ENCODE data around the gene CCDC9B.
A peak's percentile ranks its signal among the peaks of the same experiment; 100 is the strongest.

The CCDC9B gene

GRCh38 chr15:40344217-40344616, 3.5 kb upstream of the CCDC9B start:
- DNase-seq = no peak

- DNase-seq = no peak
Measured at GRCh38 chr15:40343512-40343911, 2.8 kb upstream of the CCDC9B start.

- DNase-seq = no peak
Measured at GRCh38 chr15:40342416-40343320, 1.9 kb upstream of the CCDC9B start.

DNA sequence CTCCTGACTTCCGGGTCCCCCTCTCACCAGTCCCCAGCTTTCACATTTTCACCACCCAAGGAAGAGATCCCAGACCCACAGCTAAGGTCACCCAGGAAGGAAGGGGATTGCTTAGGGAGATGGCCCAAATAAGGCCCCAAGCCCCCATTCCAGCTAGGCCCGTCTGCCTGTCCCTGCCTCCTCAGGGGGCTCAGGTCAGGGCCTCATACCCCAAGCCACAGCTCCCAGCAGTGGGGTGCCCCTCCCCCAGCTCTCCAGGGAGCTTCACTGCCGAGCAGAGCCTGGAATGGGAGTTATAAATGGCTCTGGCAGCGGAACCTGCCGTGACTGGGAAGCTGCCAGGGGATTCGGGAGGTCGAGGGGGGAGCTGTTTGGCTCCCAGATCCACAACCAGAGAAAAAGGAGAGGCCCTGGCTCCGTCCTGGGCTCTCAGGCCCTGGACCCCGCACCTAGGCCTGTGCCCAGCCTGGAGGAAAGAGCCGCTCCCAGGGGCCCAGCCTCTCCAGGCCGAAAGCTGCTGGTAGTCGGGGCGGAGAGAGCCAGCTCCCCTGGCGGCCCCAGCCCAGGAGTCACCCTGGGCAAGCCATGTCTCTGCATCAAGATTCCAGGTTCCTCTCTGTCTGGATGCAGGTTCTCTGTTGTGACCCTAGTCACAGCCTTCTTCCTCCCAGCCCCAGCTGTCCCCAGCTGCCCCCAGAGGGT, 550 bp downstream of the CCDC9B start:
- no peak for DNase-seq

DNA sequence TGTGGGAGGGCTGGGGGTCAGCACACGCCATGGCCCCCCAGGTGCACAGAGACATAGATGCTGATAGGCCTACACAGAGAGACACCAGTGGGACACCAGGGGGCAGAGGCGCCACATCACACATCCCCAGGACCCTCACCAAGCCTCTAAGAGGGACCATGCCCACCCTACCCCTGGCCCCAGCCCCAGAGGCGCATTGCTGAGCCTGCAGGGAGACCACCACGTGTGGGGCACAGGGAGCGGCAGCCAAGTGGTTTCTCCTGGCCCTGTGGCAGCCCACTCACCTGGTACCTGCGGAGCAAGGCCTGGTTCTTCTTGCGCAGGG, 1.2 kb downstream of the CCDC9B start:
- no peak for DNase-seq

GRCh38 chr15:40338921-40339620, 1.7 kb downstream of the CCDC9B start:
- DNase-seq = no peak

- DNase-seq = peak; percentile 73
Measured at GRCh38 chr15:40338041-40338657, 2.6 kb downstream of the CCDC9B start.

DNA sequence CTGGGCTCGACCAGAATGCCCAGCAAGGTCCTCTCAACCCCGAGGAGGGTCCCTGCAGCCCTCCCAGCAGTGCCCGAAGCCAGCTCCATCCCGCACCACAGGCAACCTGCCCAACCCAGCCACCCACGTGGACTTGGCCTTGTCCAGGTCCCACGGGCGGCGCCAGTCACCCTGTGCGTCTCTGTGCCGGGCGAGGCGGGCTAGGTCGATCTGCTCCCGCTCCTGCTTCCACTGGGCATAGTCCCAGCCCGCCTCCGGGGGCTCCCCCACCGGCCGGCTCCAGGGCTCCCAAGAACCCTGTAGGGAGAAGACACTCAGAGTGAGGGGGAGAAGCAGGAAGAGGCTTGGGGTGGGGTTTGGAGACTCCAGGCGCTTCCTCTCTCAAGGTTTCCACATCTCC, 3.1 kb downstream of the CCDC9B start:
- no peak for DNase-seq

- DNase-seq = no peak
Measured at GRCh38 chr15:40336744-40337122, 4.0 kb downstream of the CCDC9B start.

- DNase-seq = no peak
Measured at GRCh38 chr15:40335938-40336743, 4.6 kb downstream of the CCDC9B start.

- no peak for DNase-seq
Measured at GRCh38 chr15:40334941-40335795, 5.6 kb downstream of the CCDC9B start.

DNA sequence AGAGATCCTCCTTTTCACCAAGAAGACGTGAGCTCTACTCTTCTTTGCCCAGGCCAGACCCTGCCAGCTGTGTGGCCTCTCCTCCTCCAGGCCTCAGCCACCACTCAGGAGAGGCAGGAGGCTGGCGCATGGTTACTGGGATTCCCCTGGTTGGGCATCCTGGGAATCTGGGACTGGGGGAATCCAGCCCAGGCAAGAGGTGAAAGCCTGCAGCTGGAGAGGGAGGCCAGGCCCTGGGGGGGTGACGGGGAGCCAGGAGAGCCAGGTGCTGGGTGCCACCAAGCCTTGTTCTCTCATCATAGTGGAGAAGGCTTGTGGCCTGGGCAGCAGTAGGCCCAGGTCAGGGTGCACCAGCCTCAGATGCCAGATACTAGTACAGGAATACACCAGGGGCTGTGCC, 6.2 kb downstream of the CCDC9B start:
- DNase-seq = no peak

DNA sequence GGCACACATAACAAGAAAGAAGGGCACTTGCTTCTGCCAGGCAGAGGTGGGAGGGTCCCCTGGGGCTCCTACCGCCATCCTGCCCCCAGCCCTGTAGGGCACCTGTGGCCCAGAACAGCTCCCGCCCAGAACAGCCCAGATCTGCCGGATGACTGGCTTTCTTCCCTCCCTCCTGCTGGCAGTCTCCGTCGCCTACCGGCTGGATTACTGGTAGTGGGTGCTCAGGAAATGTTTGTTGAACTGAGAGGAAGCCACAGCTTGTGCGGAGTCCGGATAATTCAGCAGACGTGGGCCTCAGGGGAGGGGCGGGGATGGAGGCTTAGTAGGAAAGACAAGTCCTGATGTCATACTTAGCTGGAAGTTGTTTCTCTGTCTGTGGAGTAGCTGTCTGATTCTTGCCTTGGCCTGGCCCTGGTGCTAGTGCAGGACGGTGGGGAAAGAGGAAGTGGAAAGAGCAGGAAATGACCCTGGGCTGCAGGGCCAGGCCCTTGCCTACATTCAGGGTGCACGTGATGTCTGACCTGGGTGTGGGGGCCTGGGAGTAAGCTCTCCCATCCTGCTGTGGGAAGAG, 6.7 kb downstream of the CCDC9B start:
- DNase-seq = peak; percentile 86

DNA sequence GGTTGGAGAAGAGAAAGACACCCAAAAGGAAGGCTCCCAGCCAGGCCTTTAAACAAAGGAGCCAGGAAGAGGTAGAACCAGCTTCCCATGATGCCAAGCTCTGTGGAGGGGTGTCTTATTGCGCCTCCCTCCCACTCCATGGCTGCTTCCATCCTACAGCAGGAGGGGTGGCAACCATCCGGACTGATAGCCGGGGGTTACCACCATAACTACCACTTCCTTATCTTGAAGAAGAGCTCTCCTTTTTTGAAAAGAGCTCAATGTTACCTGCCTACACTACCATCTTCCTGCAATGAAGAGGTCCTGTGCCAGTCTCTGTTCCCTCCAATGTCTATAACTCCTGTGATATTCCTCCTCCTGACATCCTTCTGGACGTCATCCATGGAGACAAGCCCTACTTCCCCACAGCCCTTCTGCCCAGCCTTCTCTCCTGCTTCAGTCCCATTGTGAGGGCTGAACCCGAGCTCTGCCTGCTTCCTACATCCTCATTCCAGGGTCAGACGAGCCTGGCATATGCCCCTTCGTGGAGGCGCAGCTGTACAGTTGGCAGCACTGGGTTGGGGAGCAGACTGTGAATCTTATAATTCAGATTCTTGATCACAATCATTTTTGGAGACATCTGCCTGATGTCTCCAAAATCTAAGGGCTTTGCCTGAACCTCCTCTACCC, 8.5 kb downstream of the CCDC9B start:
- no peak for DNase-seq

DNA sequence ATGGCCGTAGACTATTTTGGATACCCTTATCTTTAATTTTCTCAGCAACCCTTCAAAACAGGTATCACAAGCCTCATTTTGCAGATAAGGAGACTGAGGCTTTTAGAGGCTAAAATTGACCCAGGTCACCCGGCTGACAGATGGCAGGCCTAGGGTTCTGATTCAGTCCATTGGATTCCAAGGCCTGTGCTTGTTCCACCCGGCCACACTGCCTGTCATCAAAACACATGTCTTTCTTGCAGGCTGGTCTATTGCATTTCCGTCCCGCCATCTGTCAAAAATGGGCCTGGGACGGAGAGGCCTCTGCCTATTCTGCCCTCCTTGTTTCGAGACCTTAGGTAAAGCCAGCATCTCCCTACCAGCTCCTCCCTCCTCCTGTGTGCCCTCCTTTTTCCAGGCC, 9.1 kb downstream of the CCDC9B start:
- DNase-seq = no peak

DNA sequence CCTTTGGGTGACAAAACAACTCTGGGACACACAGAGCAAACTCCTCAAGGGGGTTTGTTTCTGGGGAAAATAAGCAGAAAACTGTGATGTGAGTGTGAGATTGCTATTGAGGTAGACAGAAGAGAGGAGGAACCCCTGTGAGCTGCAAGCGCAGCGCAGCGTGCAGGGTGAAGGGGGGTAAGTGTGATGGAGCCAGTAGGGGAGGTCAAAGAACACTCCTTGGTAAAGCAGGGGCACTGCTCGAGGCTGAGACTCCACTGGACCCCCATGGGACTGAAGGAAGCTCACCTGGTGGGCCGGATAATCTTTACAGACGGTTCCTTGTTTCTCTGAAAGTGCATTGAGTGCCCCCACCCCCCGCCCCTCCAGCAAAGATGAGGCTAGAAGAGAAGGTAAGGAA, 9.7 kb downstream of the CCDC9B start:
- no peak for DNase-seq

GRCh38 chr15:40330368-40330836, 10.3 kb downstream of the CCDC9B start:
- DNase-seq = no peak

- no peak for DNase-seq
Measured at GRCh38 chr15:40329804-40330203, 10.9 kb downstream of the CCDC9B start.

GRCh38 chr15:40328751-40329150, 12.0 kb downstream of the CCDC9B start:
- no peak for DNase-seq

DNA sequence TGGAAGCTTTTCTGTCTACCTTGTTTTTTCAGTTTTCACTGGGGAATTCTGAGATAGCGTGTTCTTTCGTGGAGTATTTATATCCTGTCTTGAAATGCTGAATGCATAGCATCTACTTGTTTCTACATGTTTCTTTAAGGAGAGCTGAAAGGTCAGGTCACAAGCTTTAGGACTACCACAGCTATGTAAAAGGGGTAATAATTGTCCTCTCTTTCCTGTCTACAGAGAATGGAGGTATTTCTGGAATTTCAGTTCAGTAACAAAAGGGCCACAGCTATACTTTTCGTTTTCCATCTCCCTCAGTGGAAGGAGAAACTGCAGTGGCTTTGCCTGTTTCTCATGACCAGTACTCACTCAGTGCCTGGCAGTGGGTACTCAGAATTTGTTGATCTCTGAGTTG, 12.6 kb downstream of the CCDC9B start:
- no peak for DNase-seq
